GM23338 (cell line): Measurements from ENCODE around the gene LNX1. TPM values are rescaled to one million over a fixed set of nuclear protein-coding genes. Genes with fewer than 3 reads are reported as not detected.

Experiments
- CREB1 ChIP-seq: fragments of 250-450 bp; sonication (Bioruptor Pico); IDR thresholded peaks from 2 replicates; pipeline ENCODE4 v1.5.0; 2020; ENCODE audit warnings: low read depth, mild to moderate bottlenecking, moderate library complexity
- EZH2 ChIP-seq: fragments of 200-600 bp; sonication (generic); IDR thresholded peaks from one replicate; pipeline ENCODE4 v1.8.0; 2017; ENCODE audit warnings: antibody characterized with exemption, mild to moderate bottlenecking, low read depth; ENCODE audit not compliant: unreplicated experiment
- EZH2phosphoT487 ChIP-seq: fragments of 200-600 bp; sonication (generic); IDR thresholded peaks from one replicate; pipeline ENCODE4 v1.8.1; 2018; ENCODE audit warnings: antibody characterized with exemption; ENCODE audit not compliant: unreplicated experiment
- JUNB ChIP-seq: IDR thresholded peaks from one replicate; pipeline ENCODE4 v1.6.1; 2016; ENCODE audit warnings: antibody characterized with exemption; ENCODE audit not compliant: unreplicated experiment
- NANOG ChIP-seq: IDR thresholded peaks from 2 replicates; pipeline ENCODE4 v1.6.1; 2016; ENCODE audit warnings: antibody characterized with exemption, borderline replicate concordance
- POLR2AphosphoS5 ChIP-seq: IDR thresholded peaks from 2 replicates; pipeline ENCODE4 v1.6.1; 2016; ENCODE audit warnings: antibody characterized with exemption, low read depth
- STAT1 ChIP-seq: IDR thresholded peaks from one replicate; pipeline ENCODE4 v1.6.1; 2016; ENCODE audit warnings: antibody characterized with exemption; ENCODE audit not compliant: unreplicated experiment
- polyA plus RNA-seq: library from polyadenylated mRNA; unstranded; fragments of >200 nt; fragmentation: Nextera tagmentation; extraction: Ambion mirVana; gene quantifications from 2 replicates; pipeline ENCODE4 v1.2.1, GENCODE V29; 2016
- total RNA-seq: library from RNA; depleted of rRNA; stranded (reverse); fragments of >200 nt; shearing (Covaris generic); gene quantifications from 2 replicates; pipeline ENCODE4 v1.2.3, GENCODE V29; 2014
- TF ChIP-seq, protein P1 (sequence below): fragments of 250-450 bp; sonication (Bioruptor Pico); IDR thresholded peaks from 2 replicates; pipeline ENCODE4 v1.5.0; 2020; ENCODE audit warnings: mild to moderate bottlenecking, moderate library complexity
- TF ChIP-seq, protein P2 (sequence below): IDR thresholded peaks from one replicate; pipeline ENCODE4 v1.6.1; 2018; ENCODE audit warnings: antibody characterized with exemption; ENCODE audit not compliant: unreplicated experiment

The LNX1 gene
- total and polyA plus RNA-seq, 2 experiments from 2014 or later: 5.4 to 6.4 TPM

DNA sequence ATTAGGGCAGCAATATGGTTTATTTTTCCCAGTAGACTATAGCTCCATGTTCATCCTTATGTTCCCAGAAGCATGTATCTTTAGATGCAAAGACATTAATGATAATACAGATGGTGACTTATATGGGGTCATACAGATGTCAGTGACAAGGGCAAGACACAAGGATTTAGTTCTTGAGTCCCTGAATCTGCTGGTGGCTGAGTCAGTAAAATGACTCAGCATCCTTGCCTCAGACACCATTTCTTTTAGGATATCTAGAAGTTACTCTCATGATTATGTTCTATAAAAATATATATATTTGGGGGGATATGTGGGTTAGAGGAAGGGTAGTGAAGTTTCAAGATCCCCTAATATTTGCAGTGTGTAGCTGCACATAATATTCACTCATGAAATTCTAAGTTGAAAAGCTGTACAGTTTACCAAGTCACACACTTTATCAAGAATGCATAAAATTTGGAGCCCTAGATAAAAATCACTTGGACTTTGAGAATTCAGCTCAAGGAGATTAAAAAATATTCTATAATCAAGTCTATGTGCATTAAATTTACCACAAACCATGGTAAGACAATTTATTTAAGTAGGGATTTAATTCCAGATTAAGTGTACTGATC, 101.9 kb downstream of the LNX1 start (continued):
- TF ChIP-seq, protein P1, sequence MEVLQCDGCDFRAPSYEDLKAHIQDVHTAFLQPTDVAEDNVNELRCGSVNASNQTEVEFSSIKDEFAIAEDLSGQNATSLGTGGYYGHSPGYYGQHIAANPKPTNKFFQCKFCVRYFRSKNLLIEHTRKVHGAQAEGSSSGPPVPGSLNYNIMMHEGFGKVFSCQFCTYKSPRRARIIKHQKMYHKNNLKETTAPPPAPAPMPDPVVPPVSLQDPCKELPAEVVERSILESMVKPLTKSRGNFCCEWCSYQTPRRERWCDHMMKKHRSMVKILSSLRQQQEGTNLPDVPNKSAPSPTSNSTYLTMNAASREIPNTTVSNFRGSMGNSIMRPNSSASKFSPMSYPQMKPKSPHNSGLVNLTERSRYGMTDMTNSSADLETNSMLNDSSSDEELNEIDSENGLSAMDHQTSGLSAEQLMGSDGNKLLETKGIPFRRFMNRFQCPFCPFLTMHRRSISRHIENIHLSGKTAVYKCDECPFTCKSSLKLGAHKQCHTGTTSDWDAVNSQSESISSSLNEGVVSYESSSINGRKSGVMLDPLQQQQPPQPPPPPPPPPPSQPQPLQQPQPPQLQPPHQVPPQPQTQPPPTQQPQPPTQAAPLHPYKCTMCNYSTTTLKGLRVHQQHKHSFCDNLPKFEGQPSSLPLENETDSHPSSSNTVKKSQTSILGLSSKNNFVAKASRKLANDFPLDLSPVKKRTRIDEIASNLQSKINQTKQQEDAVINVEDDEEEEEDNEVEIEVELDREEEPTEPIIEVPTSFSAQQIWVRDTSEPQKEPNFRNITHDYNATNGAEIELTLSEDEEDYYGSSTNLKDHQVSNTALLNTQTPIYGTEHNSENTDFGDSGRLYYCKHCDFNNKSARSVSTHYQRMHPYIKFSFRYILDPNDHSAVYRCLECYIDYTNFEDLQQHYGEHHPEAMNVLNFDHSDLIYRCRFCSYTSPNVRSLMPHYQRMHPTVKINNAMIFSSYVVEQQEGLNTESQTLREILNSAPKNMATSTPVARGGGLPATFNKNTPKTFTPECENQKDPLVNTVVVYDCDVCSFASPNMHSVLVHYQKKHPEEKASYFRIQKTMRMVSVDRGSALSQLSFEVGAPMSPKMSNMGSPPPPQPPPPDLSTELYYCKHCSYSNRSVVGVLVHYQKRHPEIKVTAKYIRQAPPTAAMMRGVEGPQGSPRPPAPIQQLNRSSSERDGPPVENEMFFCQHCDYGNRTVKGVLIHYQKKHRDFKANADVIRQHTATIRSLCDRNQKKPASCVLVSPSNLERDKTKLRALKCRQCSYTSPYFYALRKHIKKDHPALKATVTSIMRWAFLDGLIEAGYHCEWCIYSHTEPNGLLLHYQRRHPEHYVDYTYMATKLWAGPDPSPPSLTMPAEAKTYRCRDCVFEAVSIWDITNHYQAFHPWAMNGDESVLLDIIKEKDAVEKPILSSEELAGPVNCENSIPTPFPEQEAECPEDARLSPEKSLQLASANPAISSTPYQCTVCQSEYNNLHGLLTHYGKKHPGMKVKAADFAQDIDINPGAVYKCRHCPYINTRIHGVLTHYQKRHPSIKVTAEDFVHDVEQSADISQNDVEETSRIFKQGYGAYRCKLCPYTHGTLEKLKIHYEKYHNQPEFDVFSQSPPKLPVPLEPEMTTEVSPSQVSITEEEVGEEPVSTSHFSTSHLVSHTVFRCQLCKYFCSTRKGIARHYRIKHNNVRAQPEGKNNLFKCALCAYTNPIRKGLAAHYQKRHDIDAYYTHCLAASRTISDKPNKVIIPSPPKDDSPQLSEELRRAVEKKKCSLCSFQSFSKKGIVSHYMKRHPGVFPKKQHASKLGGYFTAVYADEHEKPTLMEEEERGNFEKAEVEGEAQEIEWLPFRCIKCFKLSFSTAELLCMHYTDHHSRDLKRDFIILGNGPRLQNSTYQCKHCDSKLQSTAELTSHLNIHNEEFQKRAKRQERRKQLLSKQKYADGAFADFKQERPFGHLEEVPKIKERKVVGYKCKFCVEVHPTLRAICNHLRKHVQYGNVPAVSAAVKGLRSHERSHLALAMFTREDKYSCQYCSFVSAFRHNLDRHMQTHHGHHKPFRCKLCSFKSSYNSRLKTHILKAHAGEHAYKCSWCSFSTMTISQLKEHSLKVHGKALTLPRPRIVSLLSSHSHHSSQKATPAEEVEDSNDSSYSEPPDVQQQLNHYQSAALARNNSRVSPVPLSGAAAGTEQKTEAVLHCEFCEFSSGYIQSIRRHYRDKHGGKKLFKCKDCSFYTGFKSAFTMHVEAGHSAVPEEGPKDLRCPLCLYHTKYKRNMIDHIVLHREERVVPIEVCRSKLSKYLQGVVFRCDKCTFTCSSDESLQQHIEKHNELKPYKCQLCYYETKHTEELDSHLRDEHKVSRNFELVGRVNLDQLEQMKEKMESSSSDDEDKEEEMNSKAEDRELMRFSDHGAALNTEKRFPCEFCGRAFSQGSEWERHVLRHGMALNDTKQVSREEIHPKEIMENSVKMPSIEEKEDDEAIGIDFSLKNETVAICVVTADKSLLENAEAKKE (CRISPR knock-in tag): no peak
- no peak for TF ChIP-seq EZH2
- no peak for TF ChIP-seq NANOG
- no peak for TF ChIP-seq POLR2AphosphoS5
- no peak for TF ChIP-seq CREB1 (CRISPR knock-in tag)
- TF ChIP-seq, protein P2, sequence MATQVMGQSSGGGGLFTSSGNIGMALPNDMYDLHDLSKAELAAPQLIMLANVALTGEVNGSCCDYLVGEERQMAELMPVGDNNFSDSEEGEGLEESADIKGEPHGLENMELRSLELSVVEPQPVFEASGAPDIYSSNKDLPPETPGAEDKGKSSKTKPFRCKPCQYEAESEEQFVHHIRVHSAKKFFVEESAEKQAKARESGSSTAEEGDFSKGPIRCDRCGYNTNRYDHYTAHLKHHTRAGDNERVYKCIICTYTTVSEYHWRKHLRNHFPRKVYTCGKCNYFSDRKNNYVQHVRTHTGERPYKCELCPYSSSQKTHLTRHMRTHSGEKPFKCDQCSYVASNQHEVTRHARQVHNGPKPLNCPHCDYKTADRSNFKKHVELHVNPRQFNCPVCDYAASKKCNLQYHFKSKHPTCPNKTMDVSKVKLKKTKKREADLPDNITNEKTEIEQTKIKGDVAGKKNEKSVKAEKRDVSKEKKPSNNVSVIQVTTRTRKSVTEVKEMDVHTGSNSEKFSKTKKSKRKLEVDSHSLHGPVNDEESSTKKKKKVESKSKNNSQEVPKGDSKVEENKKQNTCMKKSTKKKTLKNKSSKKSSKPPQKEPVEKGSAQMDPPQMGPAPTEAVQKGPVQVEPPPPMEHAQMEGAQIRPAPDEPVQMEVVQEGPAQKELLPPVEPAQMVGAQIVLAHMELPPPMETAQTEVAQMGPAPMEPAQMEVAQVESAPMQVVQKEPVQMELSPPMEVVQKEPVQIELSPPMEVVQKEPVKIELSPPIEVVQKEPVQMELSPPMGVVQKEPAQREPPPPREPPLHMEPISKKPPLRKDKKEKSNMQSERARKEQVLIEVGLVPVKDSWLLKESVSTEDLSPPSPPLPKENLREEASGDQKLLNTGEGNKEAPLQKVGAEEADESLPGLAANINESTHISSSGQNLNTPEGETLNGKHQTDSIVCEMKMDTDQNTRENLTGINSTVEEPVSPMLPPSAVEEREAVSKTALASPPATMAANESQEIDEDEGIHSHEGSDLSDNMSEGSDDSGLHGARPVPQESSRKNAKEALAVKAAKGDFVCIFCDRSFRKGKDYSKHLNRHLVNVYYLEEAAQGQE: no peak
- no peak for TF ChIP-seq EZH2phosphoT487
- no peak for TF ChIP-seq STAT1
- no peak for TF ChIP-seq JUNB
